Measurements from ENCODE around the gene PIK3R1.
"Not testable (repeated sequence)": the region's sequence is repeated elsewhere in the genome, so short reads cannot be mapped to it uniquely, and the experiment has no call there.

Gene PIK3R1

GRCh38 chr5:68194386-68194785, 21.2 kb upstream of the PIK3R1 start:
- DNase-seq = no peak

GRCh38 chr5:68195137-68195536, 20.4 kb upstream of the PIK3R1 start:
- DNase-seq = no peak

GRCh38 chr5:68196876-68197275, 18.7 kb upstream of the PIK3R1 start:
- peak; percentile 73 for DNase-seq

GRCh38 chr5:68200288-68200687, 15.3 kb upstream of the PIK3R1 start:
- no peak for DNase-seq

GRCh38 chr5:68210654-68211053, 4.9 kb upstream of the PIK3R1 start:
- DNase-seq = not testable (repeated sequence)

GRCh38 chr5:68214482-68215207, 911 bp upstream of the PIK3R1 start:
- peak; percentile 53 for DNase-seq

- no peak for DNase-seq
Observed at GRCh38 chr5:68215898-68216244, 315 bp downstream of the PIK3R1 start.

- peak; percentile 85 for DNase-seq
Observed at GRCh38 chr5:68216245-68217046, 890 bp downstream of the PIK3R1 start.

GRCh38 chr5:68217047-68217355, 1.4 kb downstream of the PIK3R1 start:
- DNase-seq = peak; percentile 67

- DNase-seq = no peak
Observed at GRCh38 chr5:68217528-68217927, 2.0 kb downstream of the PIK3R1 start.

GRCh38 chr5:68219161-68219816, 3.7 kb downstream of the PIK3R1 start:
- DNase-seq = no peak

- no peak for DNase-seq
Observed at GRCh38 chr5:68220260-68220659, 4.7 kb downstream of the PIK3R1 start.

- DNase-seq = no peak
Observed at GRCh38 chr5:68220914-68221313, 5.4 kb downstream of the PIK3R1 start.

GRCh38 chr5:68221488-68221887, 5.9 kb downstream of the PIK3R1 start:
- DNase-seq = no peak

- no peak for DNase-seq
Observed at GRCh38 chr5:68222310-68222709, 6.8 kb downstream of the PIK3R1 start.

GRCh38 chr5:68222824-68223354, 7.3 kb downstream of the PIK3R1 start:
- no peak for DNase-seq

GRCh38 chr5:68223904-68224303, 8.3 kb downstream of the PIK3R1 start:
- no peak for DNase-seq

- no peak for DNase-seq
Observed at GRCh38 chr5:68224509-68225187, 9.1 kb downstream of the PIK3R1 start.

- peak; percentile 62 for DNase-seq
Observed at GRCh38 chr5:68225188-68225910, 9.8 kb downstream of the PIK3R1 start.

GRCh38 chr5:68225911-68226545, 10.5 kb downstream of the PIK3R1 start:
- DNase-seq = peak; percentile 70

GRCh38 chr5:68226546-68227073, 11.1 kb downstream of the PIK3R1 start:
- no peak for DNase-seq
